GM12878 (cell line): Measurements from ENCODE around the gene ASIC4. TPM values are rescaled to one million over a fixed set of nuclear protein-coding genes. Genes with fewer than 3 reads are reported as not detected.
A peak's percentile ranks its signal among the peaks of the same experiment; 100 is the strongest.

Experiments used
- ATAC-seq: fragments of 200-7000 bp; cut with Tn5 transposase; 3 replicates; pipeline ENCODE4 v1.9.1; 2020; ENCODE audit warnings: mild to moderate bottlenecking, moderate library complexity
- BruUV-seq: library from RNA; stranded (reverse); fragments of 400-500 nt; replicated peaks from 2 replicates; lab custom pipeline; 2021; lab: Mats Ljungman, UMichigan
- CTCF ChIA-PET: fragments of 300-600 bp; sonication (Branson Sonifier 250); formaldehyde crosslinking; extraction: SDS; loops from one replicate; lab custom pipeline; 2021; ENCODE audit warnings: inconsistent platforms; lab: Yijun Ruan, JAX
- POLR2A ChIA-PET: fragments of 350-600 bp; formaldehyde crosslinking; extraction: SDS; loops from one replicate; lab custom pipeline; 2021; ENCODE audit warnings: inconsistent platforms; lab: Charles Lee
- RAD21 ChIA-PET: fragments of 300-600 bp; sonication (Branson Sonifier 250); formaldehyde crosslinking; loops from one replicate; lab custom pipeline; 2023; ENCODE audit warnings: antibody characterized with exemption; ENCODE audit not compliant: unreplicated experiment; lab: Charles Lee
- SMC1A ChIA-PET: fragments of 300-600 bp; sonication (Branson Sonifier 250); formaldehyde crosslinking; loops from one replicate; lab custom pipeline; 2023; ENCODE audit not compliant: unreplicated experiment, uncharacterized antibody; lab: Charles Lee
- DNase-seq: peaks from one replicate; pipeline ENCODE4 v3.0.0-alpha.2; 2011; ENCODE audit warnings: low read depth, low spot score
- FAIRE-seq: peaks from 3 replicates; lab custom pipeline; 2011; peaks lifted over from hg19 to GRCh38; lab: Jason Lieb, UNC
- H2AFZ ChIP-seq: 2 replicates; pipeline ENCODE4 v1.6.0; 2011; ENCODE audit warnings: low read depth, low read length, control low read depth; ENCODE audit not compliant: control insufficient read depth
- H3K27ac ChIP-seq: 2 replicates; pipeline ENCODE4 v1.5.1; 2011; ENCODE audit warnings: control low read depth; ENCODE audit not compliant: control insufficient read depth, insufficient read depth
- H3K27me3 ChIP-seq, 2 experiments: replicated peaks in 1 of 2; 2 replicates each; pipeline versions ENCODE4 v1.6.0 to v1.6.1; 2011; ENCODE audit warnings: low read length in 1 of 2; ENCODE audit not compliant: control insufficient read depth in 2 of 2, insufficient read depth in 2 of 2
- H3K36me3 ChIP-seq, 2 experiments: 2 replicates each; pipeline ENCODE4 v1.5.1; 2011; ENCODE audit warnings: low read length in 1 of 2; ENCODE audit not compliant: control insufficient read depth in 2 of 2, insufficient read depth in 2 of 2
- H3K4me1 ChIP-seq: 2 replicates; pipeline ENCODE4 v1.6.1; 2011; ENCODE audit warnings: mild to moderate bottlenecking, low read length, moderate library complexity, mixed read lengths; ENCODE audit not compliant: control insufficient read depth, insufficient read depth
- H3K4me2 ChIP-seq: 2 replicates; pipeline ENCODE4 v1.6.0; 2011; ENCODE audit warnings: control low read depth; ENCODE audit not compliant: control insufficient read depth, insufficient read depth
- H3K4me3 ChIP-seq: fragments of 200-600 bp; sonication (generic); 2 replicates; pipeline ENCODE4 v1.5.1; 2016
- H3K79me2 ChIP-seq: 2 replicates; pipeline ENCODE4 v1.6.0; 2011; ENCODE audit warnings: low read length; ENCODE audit not compliant: control insufficient read depth, insufficient read depth
- H3K9ac ChIP-seq: 2 replicates; pipeline ENCODE4 v1.8.0; 2011; ENCODE audit warnings: low read length, control low read depth, mixed read lengths; ENCODE audit not compliant: control insufficient read depth, insufficient read depth
- H3K9me3 ChIP-seq: replicated peaks from 3 replicates; pipeline ENCODE4 v1.5.1; 2011; ENCODE audit warnings: mild to moderate bottlenecking, low read length; ENCODE audit not compliant: control insufficient read depth, insufficient read depth
- H4K20me1 ChIP-seq: 2 replicates; pipeline ENCODE4 v1.6.0; 2011; ENCODE audit not compliant: control insufficient read depth, insufficient read depth
- ATF7 ChIP-seq: fragments of 450-650 bp; IDR thresholded peaks from 2 replicates; pipeline ENCODE4 v1.6.1; 2016; ENCODE audit warnings: low read depth, mild to moderate bottlenecking
- BCL11A ChIP-seq: IDR thresholded peaks from 2 replicates; pipeline ENCODE4 v1.6.1; 2011; ENCODE audit warnings: low read depth, low read length
- CREB1 ChIP-seq: IDR thresholded peaks from 2 replicates; pipeline ENCODE4 v1.6.1; 2012; ENCODE audit warnings: low read depth, mild to moderate bottlenecking, inconsistent platforms
- EZH2 ChIP-seq: IDR thresholded peaks from 2 replicates; pipeline ENCODE4 v1.6.1; 2012; ENCODE audit warnings: low read depth, mild to moderate bottlenecking, control low read depth, inconsistent platforms, low read length, borderline replicate concordance; ENCODE audit not compliant: control insufficient read depth
- GATAD2B ChIP-seq: fragments of 450-650 bp; conservative IDR thresholded peaks from 2 replicates; pipeline ENCODE4 v1.6.1; 2017; ENCODE audit warnings: low read depth, mild to moderate bottlenecking, moderate library complexity
- MYB ChIP-seq: fragments of 150-350 bp; IDR thresholded peaks from 2 replicates; pipeline ENCODE4 v1.6.1; 2014; ENCODE audit warnings: mild to moderate bottlenecking, low read depth, low read length, borderline replicate concordance
- POLR2AphosphoS2 ChIP-seq: IDR thresholded peaks from 2 replicates; pipeline ENCODE4 v1.6.1; 2011; ENCODE audit warnings: low read depth, mild to moderate bottlenecking, low read length, improper control_type of control experiment, moderate library complexity
- RCOR1 ChIP-seq: conservative IDR thresholded peaks from 2 replicates; pipeline ENCODE4 v1.6.1; 2012; ENCODE audit warnings: low read depth, low read length, improper control_type of control experiment
- RUNX3 ChIP-seq: IDR thresholded peaks from 2 replicates; pipeline ENCODE4 v1.6.1; 2012; ENCODE audit warnings: low read length, inconsistent platforms
- SIN3A ChIP-seq: IDR thresholded peaks from 2 replicates; pipeline ENCODE4 v1.6.1; 2012; ENCODE audit warnings: low read depth, low read length, improper control_type of control experiment
- SMC3 ChIP-seq: IDR thresholded peaks from 2 replicates; pipeline ENCODE4 v1.6.1; 2011; ENCODE audit warnings: low read length, improper control_type of control experiment, borderline replicate concordance
- STAT1 ChIP-seq: fragments of 450-650 bp; conservative IDR thresholded peaks from 2 replicates; pipeline ENCODE4 v1.6.1; 2014; ENCODE audit warnings: antibody characterized with exemption, mild to moderate bottlenecking
- YY1 ChIP-seq: IDR thresholded peaks from 2 replicates; pipeline ENCODE4 v1.6.1; 2011; ENCODE audit warnings: low read depth, mild to moderate bottlenecking, low read length
- ZZZ3 ChIP-seq: IDR thresholded peaks from 2 replicates; pipeline ENCODE4 v1.6.1; 2011; ENCODE audit warnings: low read depth; ENCODE audit not compliant: control insufficient read depth, insufficient read length
- WGBS: methylation state at CpG from one replicate; pipeline ENCODE4 v1.1.6; 2016; ENCODE audit warnings: low lambda C conversion rate; ENCODE audit not compliant: insufficient replicate concordance, insufficient coverage; ENCODE audit errors: missing lambda C conversion rate; 5-methylcytosine and 5-hydroxymethylcytosine counted together
- in situ Hi-C: fragments of 300-500 bp; cut with MboI; formaldehyde crosslinking; loops from 9 replicates; pipeline ENCODE4 v1.14.3; 2018; ENCODE audit warnings: mixed read lengths
- intact Hi-C: fragments of 100-400 bp; cut with micrococcal nuclease; formaldehyde crosslinking; loops from one replicate; pipeline ENCODE4 v1.14.2; 2022; ENCODE audit not compliant: unreplicated experiment
- polyA plus RNA-seq, 11 experiments: library from polyadenylated mRNA; depleted of rRNA in 4 of 11; unstranded in 6 of 11; stranded (reverse) in 5 of 11; fragments of >200 nt; fragmentation: Nextera tagmentation in 4 of 11; fragmentation: Illumina TruSeq in 1 of 11; extraction: Ambion mirVana in 4 of 11; extraction: Trizol in 1 of 11; gene quantifications; 1 replicate in 1 of 11; 2 replicates in 10 of 11; pipeline versions ENCODE4 v1.2.1 to v1.2.3, GENCODE V29; 2011 to 2016; ENCODE audit warnings: inconsistent platforms in 2 of 11, missing spikeins in 2 of 11, low read depth in 1 of 11
- total RNA-seq, 4 experiments: library from RNA; depleted of rRNA in 3 of 4; stranded (reverse); fragments of >200 nt in 3 of 4; fragmentation: Illumina TruSeq in 1 of 4; extraction: Trizol in 1 of 4; gene quantifications; 2 replicates each; pipeline versions ENCODE4 v1.2.1 to v1.2.3, GENCODE V29; 2013 to 2021
- TF ChIP-seq, protein P1 (sequence below): IDR thresholded peaks from 2 replicates; pipeline ENCODE4 v1.6.1; 2011; ENCODE audit warnings: mild to moderate bottlenecking, low read depth, low read length, moderate library complexity; ENCODE audit not compliant: insufficient replicate concordance
- TF ChIP-seq, protein P2 (sequence below): fragments of 450-650 bp; IDR thresholded peaks from 2 replicates; pipeline ENCODE4 v1.6.1; 2017; ENCODE audit warnings: mild to moderate bottlenecking, low read depth, inconsistent platforms; ENCODE audit not compliant: poor library complexity, severe bottlenecking
- TF ChIP-seq, protein P3 (sequence below): fragments of 450-650 bp; IDR thresholded peaks from 2 replicates; pipeline ENCODE4 v1.6.1; 2017; ENCODE audit warnings: low read depth, mild to moderate bottlenecking, moderate library complexity

Gene ASIC4
- total and polyA plus RNA-seq, 10 of the 15 experiments (the other 5 are each of a cell fraction or from before 2014, with no cell fraction given) = 0.01 TPM; not detected in 9

DNA sequence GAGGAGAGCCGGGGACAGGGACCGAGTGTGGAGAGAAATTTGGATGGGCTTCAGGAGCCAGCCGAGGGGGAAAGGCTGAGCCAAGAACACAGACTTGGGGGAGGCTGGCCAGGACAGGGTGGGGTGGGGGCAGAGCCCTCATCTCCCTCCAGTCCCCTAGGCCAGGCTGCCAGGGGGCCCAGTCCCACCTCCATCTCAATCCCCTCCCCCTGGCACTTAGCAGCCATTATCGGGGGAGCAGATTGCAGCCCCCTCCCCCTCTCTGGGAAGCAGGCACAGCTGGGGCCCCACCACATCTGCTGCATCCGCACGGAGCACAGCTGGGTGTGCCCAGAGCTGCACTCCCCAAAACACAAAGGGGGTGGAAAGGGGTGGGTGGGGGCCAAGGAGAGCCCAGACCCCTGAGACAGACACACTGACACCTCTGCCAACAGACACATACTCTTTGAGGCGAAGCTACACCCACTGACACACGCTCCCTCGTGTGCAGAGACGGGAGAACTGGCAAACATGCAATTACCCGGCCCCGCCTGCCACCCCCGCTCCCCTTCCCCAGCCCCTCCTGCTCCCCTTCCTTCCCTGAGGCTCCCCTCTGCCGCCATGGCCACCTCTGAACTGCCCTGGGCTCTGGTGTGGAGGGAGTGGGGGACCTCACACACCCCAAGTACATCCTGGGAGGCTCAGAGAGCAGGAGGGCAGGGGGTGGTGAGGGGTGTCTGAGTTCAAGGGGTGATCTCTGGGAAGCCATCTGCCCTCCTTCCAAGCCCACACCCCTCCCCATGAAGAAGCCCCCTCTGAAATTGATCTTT, 5.1 kb upstream of the ASIC4 start:
- no peaks in the 10 kb centered on the region for H3K9me3 ChIP-seq
- no peaks in the 10 kb centered on the region for H3K79me2 ChIP-seq
- H3K4me1 ChIP-seq = no peaks in the 10 kb centered on the region
- H3K36me3 ChIP-seq = peaks cover 0 to 2% of the 10 kb centered on the region in 2 experiments; a peak in 1 of 4 replicates
- H3K27ac ChIP-seq = no peak overlapping the region
- 17% methylated on average over 10 of the region's 14 CpGs for WGBS
- no peak overlapping the region for H3K4me2 ChIP-seq
- no peaks in the 10 kb centered on the region for H4K20me1 ChIP-seq
- peak; percentile 42 for ATAC-seq
- RAD21 ChIA-PET = interaction anchor here (1.6 to 2.4 kb wide), 3 partner anchors 10 to 21 kb away, joined by 7 to 9 read pairs (median 8); partner anchors contain the start of gene GMPPA
- CTCF ChIA-PET = interaction anchor here (1.0 to 3.4 kb wide), 6 partner anchors 10 to 51 kb away, joined by 3 to 26 read pairs (median 9); partner anchors contain the start of gene GMPPA
- H3K27me3 ChIP-seq = peaks cover 12 to 14% of the 10 kb centered on the region in 2 experiments; a peak in 3 of 4 replicates
- no peak for TF ChIP-seq GATAD2B
- TF ChIP-seq, protein P1, sequence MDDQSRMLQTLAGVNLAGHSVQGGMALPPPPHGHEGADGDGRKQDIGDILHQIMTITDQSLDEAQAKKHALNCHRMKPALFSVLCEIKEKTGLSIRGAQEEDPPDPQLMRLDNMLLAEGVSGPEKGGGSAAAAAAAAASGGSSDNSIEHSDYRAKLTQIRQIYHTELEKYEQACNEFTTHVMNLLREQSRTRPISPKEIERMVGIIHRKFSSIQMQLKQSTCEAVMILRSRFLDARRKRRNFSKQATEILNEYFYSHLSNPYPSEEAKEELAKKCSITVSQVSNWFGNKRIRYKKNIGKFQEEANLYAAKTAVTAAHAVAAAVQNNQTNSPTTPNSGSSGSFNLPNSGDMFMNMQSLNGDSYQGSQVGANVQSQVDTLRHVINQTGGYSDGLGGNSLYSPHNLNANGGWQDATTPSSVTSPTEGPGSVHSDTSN = no peak
- TF ChIP-seq RCOR1 = no peak
- no peak for TF ChIP-seq POLR2AphosphoS2
- TF ChIP-seq, protein P2, sequence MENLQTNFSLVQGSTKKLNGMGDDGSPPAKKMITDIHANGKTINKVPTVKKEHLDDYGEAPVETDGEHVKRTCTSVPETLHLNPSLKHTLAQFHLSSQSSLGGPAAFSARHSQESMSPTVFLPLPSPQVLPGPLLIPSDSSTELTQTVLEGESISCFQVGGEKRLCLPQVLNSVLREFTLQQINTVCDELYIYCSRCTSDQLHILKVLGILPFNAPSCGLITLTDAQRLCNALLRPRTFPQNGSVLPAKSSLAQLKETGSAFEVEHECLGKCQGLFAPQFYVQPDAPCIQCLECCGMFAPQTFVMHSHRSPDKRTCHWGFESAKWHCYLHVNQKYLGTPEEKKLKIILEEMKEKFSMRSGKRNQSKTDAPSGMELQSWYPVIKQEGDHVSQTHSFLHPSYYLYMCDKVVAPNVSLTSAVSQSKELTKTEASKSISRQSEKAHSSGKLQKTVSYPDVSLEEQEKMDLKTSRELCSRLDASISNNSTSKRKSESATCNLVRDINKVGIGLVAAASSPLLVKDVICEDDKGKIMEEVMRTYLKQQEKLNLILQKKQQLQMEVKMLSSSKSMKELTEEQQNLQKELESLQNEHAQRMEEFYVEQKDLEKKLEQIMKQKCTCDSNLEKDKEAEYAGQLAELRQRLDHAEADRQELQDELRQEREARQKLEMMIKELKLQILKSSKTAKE = no peak
- TF ChIP-seq RUNX3 = no peak
- TF ChIP-seq, protein P3, sequence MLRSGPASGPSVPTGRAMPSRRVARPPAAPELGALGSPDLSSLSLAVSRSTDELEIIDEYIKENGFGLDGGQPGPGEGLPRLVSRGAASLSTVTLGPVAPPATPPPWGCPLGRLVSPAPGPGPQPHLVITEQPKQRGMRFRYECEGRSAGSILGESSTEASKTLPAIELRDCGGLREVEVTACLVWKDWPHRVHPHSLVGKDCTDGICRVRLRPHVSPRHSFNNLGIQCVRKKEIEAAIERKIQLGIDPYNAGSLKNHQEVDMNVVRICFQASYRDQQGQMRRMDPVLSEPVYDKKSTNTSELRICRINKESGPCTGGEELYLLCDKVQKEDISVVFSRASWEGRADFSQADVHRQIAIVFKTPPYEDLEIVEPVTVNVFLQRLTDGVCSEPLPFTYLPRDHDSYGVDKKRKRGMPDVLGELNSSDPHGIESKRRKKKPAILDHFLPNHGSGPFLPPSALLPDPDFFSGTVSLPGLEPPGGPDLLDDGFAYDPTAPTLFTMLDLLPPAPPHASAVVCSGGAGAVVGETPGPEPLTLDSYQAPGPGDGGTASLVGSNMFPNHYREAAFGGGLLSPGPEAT = no peak
- no peak for TF ChIP-seq BCL11A
- no peak for TF ChIP-seq EZH2
- TF ChIP-seq YY1 = no peak
- no peak for TF ChIP-seq STAT1
- TF ChIP-seq CREB1 = no peak
- no peak for TF ChIP-seq MYB
- no peak for TF ChIP-seq SIN3A
- no peak for TF ChIP-seq ZZZ3
- no peak for TF ChIP-seq SMC3
- TF ChIP-seq ATF7 = no peak
- SMC1A ChIA-PET = no interaction called here
- no TSS peak for BruUV-seq
- H2AFZ ChIP-seq = no peak overlapping the region
- no peak for DNase-seq
- no peak overlapping the region for H3K4me3 ChIP-seq
- FAIRE-seq = no peak
- no peak overlapping the region for H3K9ac ChIP-seq
- intact Hi-C loops (no loop called here), in situ Hi-C loops (no loop called here)
- POLR2A ChIA-PET = no interaction called here
